ENCODE results near the gene STEAP2. TPM values are rescaled to one million over a fixed set of nuclear protein-coding genes. Genes with fewer than 3 reads are reported as not detected.
A peak's percentile ranks its signal among the peaks of the same experiment; 100 is the strongest.

Gene STEAP2
- polyA plus RNA-seq, 3 donors: not detected

- Mint-ChIP-seq H3K4me3 (no peak overlapping the region), H3K27ac (no peak overlapping the region), H3K36me3 (peaks cover 0 to 3% of the 10 kb centered on the region in 2 donors), H3K4me1 (peaks cover 24% of the 10 kb centered on the region), H3K27me3 (ENCODE audit: low read depth in 3 of 3) (peaks cover 36 to 44% (median 37%) of the 10 kb centered on the region in 3 donors), H3K9me3 (peaks cover 0 to 2% (median 0%) of the 10 kb centered on the region in 7 donors)
- TF ChIP-seq CTCF (IDR thresholded peaks at IDR 0.05): no peak
- Histone ChIP-seq H3K9ac (ENCODE audit: insufficient read depth, low read length, poor library complexity, severe bottlenecking) (no peak overlapping the region), H3K4me1 (ENCODE audit: control insufficient read depth in 1 of 2, insufficient read depth in 2 of 2, low read length in 2 of 2) (peaks cover 10 to 19% of the 10 kb centered on the region in 2 donors), H3K36me3 (replicated peaks in 1 of 2; ENCODE audit: control insufficient read depth in 1 of 2, insufficient read depth in 2 of 2, low read length in 2 of 2) (no peaks in the 10 kb centered on the region), H3K27ac (ENCODE audit: low read depth in 1 of 2, low read length in 2 of 2) (no peak overlapping the region), H3K4me3 (replicated peaks in 1 of 3; ENCODE audit: low read depth in 2 of 3, low read length in 3 of 3) (no peak overlapping the region), H4K20me1 (ENCODE audit: insufficient read depth, low read length) (no peaks in the 10 kb centered on the region), H2AFZ (ENCODE audit: insufficient read depth, low read depth, low read length, poor library complexity, severe bottlenecking) (no peak overlapping the region), H3K4me2 (replicated peaks; ENCODE audit: extremely low read depth, low read length, poor library complexity, severe bottlenecking) (no peak overlapping the region), H3K9me3 (replicated peaks in 1 of 2; ENCODE audit: control insufficient read depth in 1 of 2, insufficient read depth in 1 of 2, low read length in 2 of 2) (no peaks in the 10 kb centered on the region), H3K27me3 (ENCODE audit: control insufficient read depth in 2 of 2, insufficient read depth in 2 of 2, low read length in 2 of 2) (peaks cover 20 to 54% of the 10 kb centered on the region in 2 donors), H3K79me2 (ENCODE audit: insufficient read depth, low read length) (no peaks in the 10 kb centered on the region)
- no peak for DNase-seq
- WGBS (ENCODE audit: insufficient coverage): 33% methylated on average over 1 of the region's 1 CpG
- intact Hi-C loops (cut with micrococcal nuclease): loop anchor here (10.0 kb wide), 1 partner anchor 101 kb away; the partner anchor contains the start of gene GTPBP10 (in 2 of the 2)
Observed at GRCh38 chr7:90243556-90243955, 32.0 kb downstream of the STEAP2 start.

GRCh38 chr7:90244565-90244908 is 33.0 kb downstream of the STEAP2 start:
- intact Hi-C loops (cut with micrococcal nuclease): loop anchor here (10.0 kb wide), 1 partner anchor 100 kb away; the partner anchor contains the start of gene GTPBP10 (in 2 of the 2)
- TF ChIP-seq CTCF (IDR thresholded peaks at IDR 0.05): no peak
- no peak overlapping the region for H3K27ac ChIP-seq (ENCODE audit: low read depth in 1 of 2, low read length in 2 of 2)
- Mint-ChIP-seq H3K4me1 (peaks cover 24% of the 10 kb centered on the region), H3K27ac (peak overlapping the region in 2 of 7 donors; percentile 51 to 77), H3K4me3 (peak overlapping the region; percentile 91 to 97), H3K36me3 (peaks cover 0 to 3% of the 10 kb centered on the region in 2 donors), H3K9me3 (peaks cover 0 to 6% (median 0%) of the 10 kb centered on the region in 7 donors), H3K27me3 (ENCODE audit: low read depth in 3 of 3) (peaks cover 36 to 45% (median 38%) of the 10 kb centered on the region in 3 donors)
- H3K4me3 ChIP-seq (replicated peaks in 1 of 3; ENCODE audit: low read depth in 2 of 3, low read length in 3 of 3): peak overlapping the region; percentile 36 to 85 (median 72)
- H3K9me3 ChIP-seq (replicated peaks in 1 of 2; ENCODE audit: control insufficient read depth in 1 of 2, insufficient read depth in 1 of 2, low read length in 2 of 2): no peaks in the 10 kb centered on the region
- DNase-seq: no peak
- no peaks in the 10 kb centered on the region for H4K20me1 ChIP-seq (ENCODE audit: insufficient read depth, low read length)
- H3K36me3 ChIP-seq (replicated peaks in 1 of 2; ENCODE audit: control insufficient read depth in 1 of 2, insufficient read depth in 2 of 2, low read length in 2 of 2): no peaks in the 10 kb centered on the region
- H2AFZ ChIP-seq (ENCODE audit: insufficient read depth, low read depth, low read length, poor library complexity, severe bottlenecking): peak overlapping the region; percentile 87
- peak overlapping the region; percentile 88 for H3K4me2 ChIP-seq (replicated peaks; ENCODE audit: extremely low read depth, low read length, poor library complexity, severe bottlenecking)
- peaks cover 10 to 19% of the 10 kb centered on the region in 2 donors for H3K4me1 ChIP-seq (ENCODE audit: control insufficient read depth in 1 of 2, insufficient read depth in 2 of 2, low read length in 2 of 2)
- 0% methylated on average over 1 of the region's 6 CpGs for WGBS (ENCODE audit: insufficient coverage)
- H3K9ac ChIP-seq (ENCODE audit: insufficient read depth, low read length, poor library complexity, severe bottlenecking): peak overlapping the region; percentile 67
- H3K27me3 ChIP-seq (ENCODE audit: control insufficient read depth in 2 of 2, insufficient read depth in 2 of 2, low read length in 2 of 2): peaks cover 20 to 54% of the 10 kb centered on the region in 2 donors
- H3K79me2 ChIP-seq (ENCODE audit: insufficient read depth, low read length): no peaks in the 10 kb centered on the region
